ENCODE data around the gene FRRS1L.

The FRRS1L gene

DNA sequence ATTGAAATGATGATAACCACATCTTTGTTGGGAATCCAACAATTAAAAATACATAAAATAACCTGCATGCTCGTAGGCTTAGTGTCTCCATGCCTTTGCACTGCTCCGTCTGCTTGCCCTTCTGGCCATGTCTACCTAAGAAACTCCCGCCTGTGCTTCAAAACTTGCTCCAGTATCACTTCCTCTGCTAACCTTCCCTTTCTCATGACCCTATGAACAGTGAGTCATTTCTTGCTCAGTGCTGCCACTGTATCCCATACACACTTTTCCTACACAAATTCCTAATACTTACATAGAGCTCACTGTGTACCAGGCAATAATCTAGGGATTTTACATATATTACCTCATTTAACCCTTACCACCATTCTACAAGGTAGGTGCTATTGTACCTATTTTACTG, 80.8 kb downstream of the FRRS1L start:
- TF ChIP-seq, protein P1, sequence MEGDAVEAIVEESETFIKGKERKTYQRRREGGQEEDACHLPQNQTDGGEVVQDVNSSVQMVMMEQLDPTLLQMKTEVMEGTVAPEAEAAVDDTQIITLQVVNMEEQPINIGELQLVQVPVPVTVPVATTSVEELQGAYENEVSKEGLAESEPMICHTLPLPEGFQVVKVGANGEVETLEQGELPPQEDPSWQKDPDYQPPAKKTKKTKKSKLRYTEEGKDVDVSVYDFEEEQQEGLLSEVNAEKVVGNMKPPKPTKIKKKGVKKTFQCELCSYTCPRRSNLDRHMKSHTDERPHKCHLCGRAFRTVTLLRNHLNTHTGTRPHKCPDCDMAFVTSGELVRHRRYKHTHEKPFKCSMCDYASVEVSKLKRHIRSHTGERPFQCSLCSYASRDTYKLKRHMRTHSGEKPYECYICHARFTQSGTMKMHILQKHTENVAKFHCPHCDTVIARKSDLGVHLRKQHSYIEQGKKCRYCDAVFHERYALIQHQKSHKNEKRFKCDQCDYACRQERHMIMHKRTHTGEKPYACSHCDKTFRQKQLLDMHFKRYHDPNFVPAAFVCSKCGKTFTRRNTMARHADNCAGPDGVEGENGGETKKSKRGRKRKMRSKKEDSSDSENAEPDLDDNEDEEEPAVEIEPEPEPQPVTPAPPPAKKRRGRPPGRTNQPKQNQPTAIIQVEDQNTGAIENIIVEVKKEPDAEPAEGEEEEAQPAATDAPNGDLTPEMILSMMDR (IDR thresholded peaks at IDR 0.05; ENCODE audit: control insufficient read depth, insufficient read depth, low read depth, low read length, missing control alignments) = no peak
- H3K4me3 ChIP-seq (ENCODE audit: control insufficient read depth, low read depth, low read length) = no peak overlapping the region
- no peak for DNase-seq (ENCODE audit: low read depth)

DNA sequence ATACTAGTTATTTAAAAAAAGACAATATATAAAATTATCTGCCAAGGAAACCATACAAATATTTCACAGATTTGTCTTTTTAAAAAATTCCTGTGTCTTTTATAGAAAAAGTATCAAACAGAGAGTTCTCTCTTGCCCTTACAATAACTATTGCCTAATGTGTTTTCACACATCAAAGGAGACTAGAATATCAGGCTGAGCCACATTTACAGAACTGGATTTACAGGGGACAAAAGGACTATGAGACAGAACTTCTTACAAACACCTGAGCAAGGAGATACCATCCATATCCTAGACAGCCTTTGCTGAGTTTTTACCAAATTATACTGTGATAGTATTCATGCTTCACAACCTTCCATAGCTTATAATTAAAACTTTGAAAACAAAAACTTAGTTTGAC, 81.5 kb downstream of the FRRS1L start:
- no peak for DNase-seq (ENCODE audit: low read depth)
- TF ChIP-seq, protein P1 (IDR thresholded peaks at IDR 0.05; ENCODE audit: control insufficient read depth, insufficient read depth, low read depth, low read length, missing control alignments) = no peak
- no peak overlapping the region for H3K4me3 ChIP-seq (ENCODE audit: control insufficient read depth, low read depth, low read length)

DNA sequence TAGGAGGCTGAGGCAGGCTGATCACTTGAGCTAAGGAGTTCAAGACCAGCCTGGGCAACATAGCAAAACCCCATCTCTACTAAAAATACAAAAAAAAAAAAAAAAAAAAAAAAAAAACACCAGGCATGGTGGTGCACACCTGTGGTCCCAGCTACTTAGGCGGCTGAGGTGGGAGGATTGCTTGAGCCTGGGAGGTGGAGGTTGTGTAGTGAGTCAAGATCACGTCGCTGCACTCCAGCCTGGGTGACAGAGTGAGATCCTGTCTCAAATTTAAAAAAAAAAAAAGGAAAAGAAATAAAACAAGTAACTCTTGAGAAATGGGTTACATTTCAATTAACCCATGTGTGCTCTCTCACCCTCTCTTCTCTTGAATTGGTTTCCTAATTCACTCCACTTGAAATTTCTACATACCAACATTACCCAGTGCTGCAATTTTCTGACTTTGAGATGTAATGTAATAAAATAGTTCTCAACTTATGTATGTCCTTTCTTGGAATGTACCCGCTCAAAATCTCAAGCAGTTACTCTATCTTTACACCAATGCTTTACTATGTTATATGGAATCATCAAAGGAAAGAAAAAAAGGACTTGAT, 83.1 kb downstream of the FRRS1L start:
- TF ChIP-seq, protein P1 (IDR thresholded peaks at IDR 0.05; ENCODE audit: control insufficient read depth, insufficient read depth, low read depth, low read length, missing control alignments) = no peak
- H3K4me3 ChIP-seq (ENCODE audit: control insufficient read depth, low read depth, low read length) = no peak overlapping the region
- no peak for DNase-seq (ENCODE audit: low read depth)

DNA sequence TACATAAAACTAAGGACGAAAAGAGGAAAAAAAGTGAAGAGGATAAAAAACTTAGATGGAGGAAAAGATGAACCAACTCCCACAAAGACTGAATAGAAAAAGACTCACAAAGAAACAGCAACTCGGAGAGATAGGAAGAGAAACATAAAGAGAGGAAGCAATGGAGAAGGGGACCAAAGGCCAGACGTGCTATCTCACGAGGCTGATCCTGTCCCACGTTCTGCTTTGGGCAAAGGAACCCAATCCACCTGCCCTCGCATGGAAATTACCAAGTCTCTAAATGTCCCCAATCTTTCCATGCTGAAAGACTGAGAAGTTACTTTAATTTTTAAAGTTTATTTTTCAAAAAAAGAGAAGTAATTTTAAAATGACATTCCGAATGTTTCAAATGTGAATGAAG, 83.9 kb downstream of the FRRS1L start:
- no peak overlapping the region for H3K4me3 ChIP-seq (ENCODE audit: control insufficient read depth, low read depth, low read length)
- no peak for DNase-seq (ENCODE audit: low read depth)
- TF ChIP-seq, protein P1 (IDR thresholded peaks at IDR 0.05; ENCODE audit: control insufficient read depth, insufficient read depth, low read depth, low read length, missing control alignments) = no peak

DNA sequence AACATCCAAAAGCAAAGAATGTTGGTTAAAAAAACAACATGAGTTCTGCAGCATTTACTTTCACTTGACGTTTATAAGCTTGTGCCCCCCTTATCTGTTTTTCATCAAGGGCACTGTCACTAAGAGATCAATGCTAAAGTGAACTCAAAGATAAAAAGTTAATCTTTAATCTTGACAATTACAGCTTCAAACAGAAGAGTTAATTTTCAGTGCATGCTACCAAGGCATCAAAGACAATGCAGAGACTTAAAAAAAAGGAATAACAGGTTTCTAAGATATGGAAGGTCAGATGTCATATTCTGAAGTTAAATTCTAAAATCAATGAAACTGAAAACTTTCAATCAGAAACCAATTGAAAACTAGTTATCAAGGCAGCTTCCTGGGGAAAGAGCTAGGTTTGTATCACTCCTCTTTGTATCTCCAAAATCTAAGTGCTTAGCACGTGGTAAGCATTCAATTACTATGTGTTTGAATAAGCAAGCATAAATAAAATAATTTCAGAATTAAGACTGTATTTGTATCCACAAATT, 84.9 kb downstream of the FRRS1L start:
- DNase-seq (ENCODE audit: low read depth) = no peak
- no peak overlapping the region for H3K4me3 ChIP-seq (ENCODE audit: control insufficient read depth, low read depth, low read length)
- TF ChIP-seq, protein P1 (IDR thresholded peaks at IDR 0.05; ENCODE audit: control insufficient read depth, insufficient read depth, low read depth, low read length, missing control alignments) = no peak
